GM12878 (cell line): ENCODE data around the gene CUL9.

Source experiments
- CTCF ChIP-seq, 3 experiments: IDR thresholded peaks in 2 of 3; conservative IDR thresholded peaks in 1 of 3; 2 replicates each; pipeline ENCODE4 v1.5.1; 2011; ENCODE audit warnings: low read depth in 3 of 3, low read length in 3 of 3, mild to moderate bottlenecking in 3 of 3, control low read depth in 2 of 3, moderate library complexity in 2 of 3, inconsistent platforms in 1 of 3, mixed read lengths in 1 of 3; ENCODE audit not compliant: control insufficient read depth in 2 of 3, insufficient read depth in 1 of 3; ENCODE audit errors: extremely low read depth in 1 of 3
- JUND ChIP-seq: IDR thresholded peaks from 2 replicates; pipeline ENCODE4 v1.6.1; 2012; ENCODE audit warnings: low read depth, mild to moderate bottlenecking, low read length, improper control_type of control experiment, moderate library complexity

- TF ChIP-seq CTCF (IDR thresholded peaks at IDR 0.05 in 2 of 3, conservative IDR thresholded peaks at IDR 0.05 in 1 of 3; ENCODE audit: control insufficient read depth in 2 of 3, extremely low read depth in 1 of 3, insufficient read depth in 1 of 3, low read depth in 3 of 3, low read length in 3 of 3) (no peak), JUND (no peak)
Observed at GRCh38 chr6:43242908-43243663, 61.1 kb downstream of the CUL9 start, which contains the start of gene TTBK1.
